HepG2 (cell line): Measurements from ENCODE around the gene TUBB4B. TPM values are rescaled to one million over a fixed set of nuclear protein-coding genes. Genes with fewer than 3 reads are reported as not detected.

Source experiments
- ATF6 ChIP-seq: sonication (generic); formaldehyde crosslinking; conservative IDR thresholded peaks from 2 replicates; pipeline ENCODE4 v1.4.0; 2020; ENCODE audit warnings: missing genetic modification reagents
- BCL3 ChIP-seq: sonication (generic); formaldehyde crosslinking; IDR thresholded peaks from 2 replicates; pipeline ENCODE4 v1.5.1; 2020; ENCODE audit warnings: mild to moderate bottlenecking, missing genetic modification reagents, moderate library complexity
- CSRNP2 ChIP-seq: sonication (generic); formaldehyde crosslinking; conservative IDR thresholded peaks from 2 replicates; pipeline ENCODE4 v1.8.0; 2022; ENCODE audit warnings: low read depth, missing genetic modification reagents
- ESRRA ChIP-seq: sonication (generic); formaldehyde crosslinking; IDR thresholded peaks from 2 replicates; pipeline ENCODE4 v1.5.1; 2020; ENCODE audit warnings: mild to moderate bottlenecking, low read depth, missing genetic modification reagents
- HOXA9 ChIP-seq: sonication (generic); formaldehyde crosslinking; IDR thresholded peaks from 2 replicates; pipeline ENCODE4 v1.8.1; 2022; ENCODE audit warnings: missing genetic modification reagents, mild to moderate bottlenecking, moderate library complexity, borderline replicate concordance
- NR3C1 ChIP-seq: sonication (generic); formaldehyde crosslinking; IDR thresholded peaks from 2 replicates; pipeline ENCODE4 v1.4.0; 2020; ENCODE audit warnings: missing genetic modification reagents
- SCMH1 ChIP-seq: sonication (generic); formaldehyde crosslinking; IDR thresholded peaks from 2 replicates; pipeline ENCODE4 v1.9.0; 2021; ENCODE audit warnings: missing genetic modification reagents, mild to moderate bottlenecking, borderline replicate concordance
- SP2 ChIP-seq: sonication (generic); formaldehyde crosslinking; IDR thresholded peaks from 2 replicates; pipeline ENCODE4 v1.5.1; 2020; ENCODE audit warnings: mild to moderate bottlenecking, missing genetic modification reagents
- SRF ChIP-seq: IDR thresholded peaks from 2 replicates; pipeline ENCODE4 v1.6.1; 2011; ENCODE audit warnings: mild to moderate bottlenecking, low read depth, low read length, moderate library complexity
- SUZ12 ChIP-seq: fragments of 150-350 bp; IDR thresholded peaks from 2 replicates; pipeline ENCODE4 v1.6.1; 2014; ENCODE audit warnings: low read depth, low read length
- USF2 ChIP-seq, 2 experiments: sonication (generic) in 1 of 2; formaldehyde crosslinking in 1 of 2; IDR thresholded peaks; 2 replicates each; pipeline versions ENCODE4 v1.5.1 to v1.6.1; 2011 to 2020; ENCODE audit warnings: borderline replicate concordance in 1 of 2, low read depth in 1 of 2, low read length in 1 of 2, mild to moderate bottlenecking in 1 of 2, missing genetic modification reagents in 1 of 2, moderate library complexity in 1 of 2
- ZHX1 ChIP-seq: sonication (generic); formaldehyde crosslinking; IDR thresholded peaks from 2 replicates; pipeline ENCODE4 v1.8.1; 2022; ENCODE audit warnings: low read depth, mild to moderate bottlenecking, missing genetic modification reagents
- ZNF281 ChIP-seq: sonication (generic); formaldehyde crosslinking; IDR thresholded peaks from 2 replicates; pipeline ENCODE4 v1.4.0; 2020; ENCODE audit warnings: missing genetic modification reagents, borderline replicate concordance
- ZSCAN22 ChIP-seq: sonication (generic); formaldehyde crosslinking; IDR thresholded peaks from 2 replicates; pipeline ENCODE4 v1.4.0; 2020; ENCODE audit warnings: mild to moderate bottlenecking, missing genetic modification reagents
- polyA plus RNA-seq, 8 experiments: library from polyadenylated mRNA; depleted of rRNA in 3 of 8; stranded (reverse) in 7 of 8; unstranded in 1 of 8; fragments of >200 nt; fragmentation: Illumina TruSeq in 4 of 8; extraction: Trizol in 4 of 8; gene quantifications; 2 replicates each; pipeline versions ENCODE4 v1.2.1 to v1.2.3, GENCODE V29; 2011 to 2016; ENCODE audit warnings: low read depth in 4 of 8, missing spikeins in 1 of 8, mixed read lengths in 1 of 8; ENCODE audit not compliant: insufficient read depth in 1 of 8
- total RNA-seq, 5 experiments: library from RNA; depleted of rRNA; stranded (reverse); fragments of >200 nt; fragmentation: Illumina TruSeq; extraction: Trizol; gene quantifications; 2 replicates each; pipeline ENCODE4 v1.2.3, GENCODE V29; 2016; ENCODE audit warnings: low read depth in 1 of 5

TUBB4B gene
- total and polyA plus RNA-seq, 2 of the 13 experiments (the other 11 are each of a cell fraction or from before 2014, with no cell fraction given), result 182 to 412 TPM

GRCh38 chr9:137236238-137236935, 4.7 kb upstream of the TUBB4B start (continued):
- TF ChIP-seq ZNF281 (CRISPR knock-in tag) (peak; percentile 41; the same call in 1 of the 2 replicates), NR3C1 (CRISPR knock-in tag) (no peak), USF2 (IDR thresholded peaks at IDR 0.05; ENCODE audit: low read depth, low read length) (no peak), USF2 (CRISPR knock-in tag; IDR thresholded peaks at IDR 0.05; ENCODE audit: borderline replicate concordance) (0 out of 2 replicates have a peak, but pooled peaks have one; percentile 65), SRF (no peak), ZHX1 (no peak), SP2 (CRISPR knock-in tag) (peak; percentile 45; the same call in 1 of the 2 replicates), ESRRA (CRISPR knock-in tag) (no peak), ATF6 (CRISPR knock-in tag) (no peak), SCMH1 (CRISPR knock-in tag) (no peak), CSRNP2 (CRISPR knock-in tag) (0 out of 2 replicates have a peak, but pooled peaks have one; percentile 34), BCL3 (CRISPR knock-in tag) (0 out of 2 replicates have a peak, but pooled peaks have one; percentile 21), ZSCAN22 (no peak), SUZ12 (no peak), HOXA9 (no peak)
